DMS53 treated with DMSO at 0.1 percent for 48 hours (cell line): ENCODE data around the gene ATP8A2.
A peak's percentile ranks its signal among the peaks of the same experiment; 100 is the strongest.

Experiments
- DNase-seq: peaks from one replicate; lab custom pipeline; 2025; ENCODE audit not compliant: unreplicated experiment; lab: John Stamatoyannopoulos, UW

Gene ATP8A2

GRCh38 chr13:25844559-25845434 lies 473.0 kb downstream of the ATP8A2 start:
- DNase-seq = no peak

DNA sequence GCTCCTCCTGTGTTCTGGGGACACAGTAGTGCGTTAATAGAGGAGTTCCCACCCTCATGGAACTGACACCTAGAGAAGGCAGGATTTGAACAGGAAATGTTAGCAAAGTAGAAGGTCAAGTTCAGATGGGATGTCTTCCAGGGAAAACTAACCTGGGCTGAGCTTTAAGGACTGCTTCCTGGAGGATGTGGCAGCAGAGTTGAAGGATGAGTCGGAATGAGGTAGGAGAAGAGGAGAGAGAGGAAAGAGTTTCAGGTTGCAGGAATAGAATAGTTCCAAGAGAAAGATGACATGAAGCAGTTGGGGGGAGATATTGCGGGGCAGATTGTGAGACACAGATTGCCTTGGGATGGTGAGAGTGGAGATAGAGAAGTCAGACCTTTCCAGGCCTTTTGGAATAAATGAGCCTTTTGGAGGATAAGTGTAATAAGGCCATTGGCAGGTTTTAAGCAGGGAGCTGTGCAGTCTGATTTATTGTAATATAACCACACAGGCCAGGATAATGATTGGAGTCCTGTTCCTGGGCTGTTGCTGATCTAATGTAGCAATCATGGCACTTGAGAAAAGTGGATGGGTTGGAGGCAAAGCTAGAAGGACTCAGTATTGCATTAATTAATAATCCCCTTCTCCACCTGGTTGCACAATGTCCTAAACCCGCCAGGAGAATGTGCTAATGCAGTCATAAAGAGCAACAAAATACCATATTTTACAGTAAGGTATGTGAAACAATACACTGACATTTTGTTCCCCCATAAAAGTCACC lies 474.6 kb downstream of the ATP8A2 start:
- DNase-seq = no peak

DNA sequence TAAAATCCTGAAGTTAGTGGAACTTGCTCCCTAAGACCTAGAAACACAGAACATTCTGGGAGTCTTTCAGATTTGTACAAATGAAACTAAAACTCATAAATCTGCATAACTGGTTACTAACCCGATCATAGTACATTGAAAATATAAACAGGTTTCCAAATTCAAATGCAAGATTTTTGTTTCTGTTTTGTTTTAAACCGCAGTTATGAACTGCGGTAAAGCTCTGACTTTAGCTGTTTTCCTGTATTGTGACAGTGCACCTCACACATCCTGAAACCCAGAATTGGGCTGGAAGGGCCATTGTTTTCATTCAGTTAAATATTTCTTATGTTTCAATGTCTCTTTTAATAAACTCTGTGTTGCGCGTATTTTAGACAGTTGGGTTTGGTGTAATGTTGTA lies 475.4 kb downstream of the ATP8A2 start:
- DNase-seq = no peak

DNA sequence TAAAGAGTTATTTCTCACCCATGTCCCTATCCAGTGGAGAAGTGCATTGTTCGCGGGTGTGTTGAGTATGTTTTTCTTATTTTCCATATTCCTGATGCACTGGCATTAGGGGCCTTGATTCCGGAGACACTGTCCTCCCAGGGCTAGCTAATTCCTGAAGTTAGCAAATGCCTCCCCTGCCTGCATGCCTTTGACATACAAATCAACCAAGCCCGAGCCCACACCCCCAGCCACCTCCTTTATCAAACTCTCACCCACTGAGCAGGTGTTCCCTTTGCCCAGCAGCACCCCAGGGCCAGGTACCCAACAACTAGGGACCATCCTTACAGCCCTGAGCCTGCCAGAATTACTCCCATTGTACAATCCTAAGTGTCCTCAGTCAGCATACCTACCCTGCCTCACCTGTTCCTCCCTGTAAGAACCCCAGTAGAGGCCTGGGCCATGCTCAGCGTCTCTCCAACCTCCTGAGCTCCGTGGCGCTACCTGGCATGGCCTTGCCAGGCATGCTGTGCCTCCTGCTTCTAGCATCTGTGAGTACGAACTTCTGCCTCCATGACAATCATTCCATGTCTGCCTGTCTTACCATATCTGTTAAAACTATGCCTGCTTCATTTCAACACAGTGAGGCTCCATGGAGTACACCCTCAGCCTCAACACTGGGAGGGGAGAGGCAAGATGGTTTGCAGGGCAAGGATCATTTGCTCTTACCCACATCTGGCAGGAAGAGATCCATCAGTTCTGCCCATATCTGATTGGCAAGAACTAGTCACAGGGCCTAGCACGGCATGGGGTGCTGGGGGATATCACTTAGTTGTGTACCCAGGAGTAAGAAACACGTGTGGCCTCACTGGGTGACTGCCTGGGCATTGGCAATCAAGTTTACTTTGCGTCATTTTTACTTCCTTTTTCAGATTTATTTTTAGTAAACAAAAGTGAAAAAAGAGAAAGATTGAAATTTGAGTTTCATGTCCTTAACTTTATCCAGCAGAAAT lies 476.2 kb downstream of the ATP8A2 start:
- DNase-seq = no peak

GRCh38 chr13:25848812-25849745 lies 477.3 kb downstream of the ATP8A2 start:
- no peak for DNase-seq

GRCh38 chr13:25857830-25858229 lies 486.1 kb downstream of the ATP8A2 start:
- DNase-seq = peak; percentile 30

DNA sequence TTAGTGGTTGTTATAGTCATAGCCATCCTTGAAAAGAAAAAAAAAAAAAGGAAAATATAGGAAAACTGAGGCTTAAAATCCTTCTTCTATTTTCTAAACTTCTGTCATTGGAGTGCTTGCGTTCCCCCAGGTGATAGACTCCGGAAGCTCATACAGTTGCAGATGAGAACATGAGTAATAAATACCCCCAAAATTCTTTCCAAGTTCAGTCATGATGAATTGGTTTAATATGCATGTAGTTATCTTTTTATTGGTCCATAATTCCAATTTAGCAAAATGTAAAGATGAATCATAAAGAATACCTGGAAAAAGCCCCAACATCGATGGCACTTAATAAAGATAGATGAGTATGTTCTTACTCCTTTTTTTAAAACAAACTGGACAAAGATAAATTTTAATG lies 487.8 kb downstream of the ATP8A2 start:
- DNase-seq = no peak

GRCh38 chr13:25860265-25860664 lies 488.5 kb downstream of the ATP8A2 start:
- peak; percentile 31 for DNase-seq

- no peak for DNase-seq
Measured at GRCh38 chr13:25860862-25861261, 489.1 kb downstream of the ATP8A2 start.

DNA sequence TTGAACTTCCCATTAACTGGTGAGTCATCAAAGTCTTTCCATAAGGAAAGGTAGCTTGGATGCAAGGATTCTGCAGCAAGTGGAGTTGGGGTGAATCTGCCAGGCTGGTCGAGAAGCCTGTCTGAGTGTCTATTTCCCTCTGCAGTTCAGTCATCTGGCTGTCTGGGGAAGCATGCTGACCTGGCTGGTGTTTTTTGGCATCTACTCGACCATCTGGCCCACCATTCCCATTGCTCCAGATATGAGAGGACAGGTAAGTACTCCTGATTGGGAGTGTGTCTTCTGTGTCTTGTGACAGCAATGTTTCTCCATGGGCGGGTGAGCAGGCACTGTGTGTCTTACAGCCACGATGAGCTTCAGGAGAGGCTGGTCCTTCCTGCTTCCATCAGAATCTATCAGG lies 490.4 kb downstream of the ATP8A2 start:
- DNase-seq = no peak

DNA sequence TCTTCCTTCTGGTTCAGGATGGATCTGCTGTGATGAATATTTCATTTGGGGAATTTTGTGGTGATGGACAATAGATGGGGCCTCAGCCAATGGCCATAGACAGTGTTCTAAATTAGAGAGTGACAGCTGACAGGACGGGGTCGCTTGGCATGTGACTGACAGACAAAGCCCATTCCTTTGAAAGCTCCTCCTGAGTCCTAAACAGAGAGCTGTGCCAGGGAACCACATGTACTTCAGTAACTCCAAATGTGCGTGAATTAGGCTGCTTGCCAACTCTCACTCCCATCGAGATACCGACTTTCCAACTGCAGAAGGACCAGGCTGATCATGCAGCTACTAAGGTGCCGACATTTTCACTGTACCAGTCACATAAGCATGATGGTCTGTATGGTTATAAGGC lies 492.3 kb downstream of the ATP8A2 start:
- no peak for DNase-seq

DNA sequence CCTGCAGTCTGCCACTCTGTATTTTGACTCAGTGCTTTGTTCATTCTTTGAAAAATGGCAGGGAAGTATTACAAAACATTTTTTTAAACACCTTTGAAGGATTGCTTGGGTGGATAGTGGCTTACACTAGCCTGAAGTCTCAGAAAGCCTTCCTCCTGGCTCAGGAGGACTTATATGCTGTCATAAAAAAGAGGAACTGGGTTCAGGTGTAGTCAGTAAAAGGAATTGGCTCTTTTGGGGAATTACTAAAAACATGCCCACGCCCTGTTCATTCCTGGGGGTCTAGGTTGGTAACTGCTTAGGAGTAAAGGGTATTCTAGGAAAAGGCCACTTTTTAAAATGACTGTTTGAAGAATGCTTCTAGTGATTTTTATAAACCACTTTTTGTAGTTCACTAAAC lies 493.2 kb downstream of the ATP8A2 start:
- no peak for DNase-seq

GRCh38 chr13:25865391-25865790 lies 493.6 kb downstream of the ATP8A2 start:
- DNase-seq = no peak

DNA sequence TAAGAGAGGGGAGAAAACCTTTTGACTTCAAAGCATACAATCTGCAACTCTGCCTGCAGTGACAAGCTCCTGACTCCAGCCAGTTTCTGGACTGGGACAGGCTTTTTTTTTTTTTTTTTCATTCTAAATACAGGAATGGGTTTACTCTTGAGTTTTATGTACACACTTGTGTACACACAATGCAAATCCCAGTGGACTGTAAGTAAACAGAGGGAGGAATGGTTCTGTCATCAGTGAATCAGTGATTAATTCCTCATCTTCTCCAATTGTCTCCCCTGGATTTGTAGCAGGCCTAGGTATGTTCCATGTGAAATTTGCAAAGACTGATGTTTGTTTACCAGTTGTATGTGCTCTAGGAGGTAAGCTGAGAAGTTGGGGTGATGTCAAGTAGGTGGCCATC lies 495.3 kb downstream of the ATP8A2 start:
- DNase-seq = peak; percentile 68

GRCh38 chr13:25868490-25868889 lies 496.7 kb downstream of the ATP8A2 start:
- DNase-seq = no peak

DNA sequence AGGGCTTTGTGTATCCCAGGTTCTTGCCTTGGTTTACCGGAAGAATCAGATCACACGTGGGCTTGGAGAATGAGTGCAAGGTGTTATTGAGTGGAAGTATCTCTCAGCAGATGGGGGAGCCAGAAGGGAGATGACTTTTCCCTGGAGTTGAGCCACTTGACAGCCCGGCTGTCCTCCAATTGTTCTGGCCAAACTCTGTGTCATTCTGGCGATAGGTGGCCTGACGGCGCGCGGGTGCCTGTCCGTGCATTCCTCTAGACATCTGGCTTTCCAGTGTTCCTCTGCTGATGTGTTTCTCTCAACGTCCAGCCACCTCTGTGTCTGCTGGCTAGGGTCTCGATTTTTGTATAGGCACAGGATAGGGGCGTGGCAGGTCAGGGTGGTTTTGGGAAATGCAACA lies 498.2 kb downstream of the ATP8A2 start:
- no peak for DNase-seq

DNA sequence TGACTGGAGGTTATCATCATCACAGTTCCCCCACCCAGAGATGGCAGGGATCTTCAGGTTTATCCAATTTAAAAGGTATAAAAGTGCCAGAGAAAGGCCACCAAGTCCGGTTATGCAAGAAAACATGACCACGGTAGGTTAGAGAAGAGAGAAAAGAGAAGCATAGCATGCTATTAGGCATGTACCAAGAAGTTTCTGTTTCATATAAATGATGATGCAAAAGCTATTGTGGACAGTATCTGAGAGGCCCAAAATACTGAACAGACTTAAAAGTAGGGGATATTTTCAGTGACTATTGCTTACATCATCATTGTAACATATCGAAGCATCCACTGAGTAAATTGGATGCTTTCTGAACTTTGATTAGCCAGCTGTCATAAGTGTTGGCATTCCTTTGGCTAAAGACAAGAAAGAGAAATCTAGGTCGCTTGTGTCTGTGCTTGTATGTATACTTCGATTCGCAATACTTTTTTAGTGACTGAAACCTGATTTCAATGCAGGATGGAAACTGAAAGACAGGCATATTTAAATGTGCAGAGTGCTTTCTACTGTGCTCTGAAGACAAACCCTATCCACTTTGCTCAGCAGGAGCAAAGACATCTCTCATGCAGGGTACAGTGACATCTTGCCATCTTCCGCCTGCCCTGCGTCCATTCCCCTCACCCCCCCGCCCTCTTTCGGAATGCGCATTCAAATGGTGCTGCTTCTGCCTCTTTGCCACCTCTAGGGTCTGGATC lies 499.8 kb downstream of the ATP8A2 start:
- no peak for DNase-seq

DNA sequence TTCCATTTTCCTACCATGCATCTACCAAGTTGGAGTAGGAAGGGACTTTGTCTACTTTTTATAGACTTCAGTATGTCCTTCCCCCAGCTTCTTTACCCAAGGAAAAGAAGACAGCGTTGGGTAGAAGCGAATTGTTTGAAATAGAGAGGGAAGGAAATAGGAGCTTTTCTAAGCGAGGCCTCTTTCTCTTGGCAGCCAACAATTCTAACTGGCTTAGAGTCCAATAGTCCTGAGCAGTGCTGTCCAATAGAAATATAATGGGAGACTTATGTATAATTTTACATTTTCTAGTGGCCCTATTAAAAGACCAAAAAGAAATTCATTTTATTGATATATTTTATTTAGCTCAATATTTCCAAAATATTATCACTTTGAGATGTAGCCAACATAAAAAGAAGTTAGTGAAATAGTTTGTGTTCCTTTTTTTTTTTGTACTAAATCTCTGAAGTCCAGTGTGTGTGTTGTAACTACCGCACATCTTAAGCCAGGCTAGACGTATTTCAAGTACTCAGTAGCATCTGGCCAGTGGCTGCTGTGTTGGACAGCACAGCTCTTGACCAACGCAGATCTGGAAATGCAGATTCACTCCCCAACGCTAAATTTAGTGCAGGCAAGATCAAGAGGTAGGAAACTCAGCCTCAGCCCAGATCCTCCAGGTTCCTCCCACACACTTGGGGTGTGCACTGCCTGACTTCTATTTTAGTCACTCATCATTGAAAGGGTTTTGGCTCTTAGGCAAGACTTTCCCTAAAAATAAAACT lies 500.9 kb downstream of the ATP8A2 start:
- DNase-seq = no peak

DNA sequence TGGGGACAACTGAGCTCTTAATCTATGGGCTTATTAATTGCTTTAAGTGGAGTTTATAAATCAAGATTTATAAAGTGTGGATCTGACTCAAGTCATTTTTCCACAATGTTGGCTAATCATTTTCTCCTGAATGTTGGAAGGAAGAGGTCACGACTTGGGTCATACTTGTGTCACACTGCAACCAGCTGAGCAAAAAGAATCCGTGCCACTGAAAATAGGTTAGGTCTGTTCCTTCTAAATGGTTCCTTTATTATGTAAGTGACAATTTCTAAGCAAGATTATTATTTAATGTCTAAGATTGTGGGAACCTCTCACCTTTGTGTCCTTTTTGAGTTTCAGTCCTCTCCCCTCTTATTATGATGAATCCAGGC lies 501.5 kb downstream of the ATP8A2 start:
- no peak for DNase-seq
